Stimulated activated CD8-positive, alpha-beta memory T cell treated with anti-CD3 and anti-CD28 coated beads, Interleukin-4, amount 100 ng/mL, for 1 hour (primary cell): ENCODE data around the gene FMNL2.

Experiments used
- DNase-seq, 2 donors: peaks; one replicate each; pipeline ENCODE4 v3.0.0-alpha.2; 2020; ENCODE audit warnings: low read depth in 2 of 2, low spot score in 1 of 2

The FMNL2 gene

GRCh38 chr2:152402780-152403759 lies 68.1 kb downstream of the FMNL2 start:
- no peak for DNase-seq

- no peak for DNase-seq
Measured at GRCh38 chr2:152405206-152406118, 70.5 kb downstream of the FMNL2 start.

GRCh38 chr2:152406119-152406835 lies 71.3 kb downstream of the FMNL2 start:
- DNase-seq: no peak

- no peak for DNase-seq
Measured at GRCh38 chr2:152406836-152407161, 71.8 kb downstream of the FMNL2 start.

GRCh38 chr2:152407204-152407721 lies 72.3 kb downstream of the FMNL2 start:
- DNase-seq: no peak

GRCh38 chr2:152407806-152408205 lies 72.8 kb downstream of the FMNL2 start:
- no peak for DNase-seq

- DNase-seq: no peak
Measured at GRCh38 chr2:152408254-152408653, 73.3 kb downstream of the FMNL2 start.

- no peak for DNase-seq
Measured at GRCh38 chr2:152409386-152410164, 74.6 kb downstream of the FMNL2 start.

GRCh38 chr2:152410165-152410597 lies 75.2 kb downstream of the FMNL2 start:
- DNase-seq: no peak

GRCh38 chr2:152411154-152411553 lies 76.2 kb downstream of the FMNL2 start:
- no peak for DNase-seq

- no peak for DNase-seq
Measured at GRCh38 chr2:152413228-152414030, 78.5 kb downstream of the FMNL2 start.

- DNase-seq: no peak
Measured at GRCh38 chr2:152415231-152415642, 80.3 kb downstream of the FMNL2 start.

GRCh38 chr2:152415796-152416195 lies 80.8 kb downstream of the FMNL2 start:
- no peak for DNase-seq

- DNase-seq: no peak
Measured at GRCh38 chr2:152418688-152419087, 83.7 kb downstream of the FMNL2 start.

GRCh38 chr2:152419944-152420343 lies 85.0 kb downstream of the FMNL2 start:
- no peak for DNase-seq

GRCh38 chr2:152420363-152420762 lies 85.4 kb downstream of the FMNL2 start:
- DNase-seq: no peak

- no peak for DNase-seq
Measured at GRCh38 chr2:152420936-152421335, 86.0 kb downstream of the FMNL2 start.

- no peak for DNase-seq
Measured at GRCh38 chr2:152421521-152422370, 86.8 kb downstream of the FMNL2 start.
